Measurements from ENCODE around the gene ATXN1.

The ATXN1 gene

GRCh38 chr6:16647422-16647821, 113.8 kb downstream of the ATXN1 start:
- TF ChIP-seq CTCF (IDR thresholded peaks at IDR 0.05; ENCODE audit: low read depth, low read length, poor library complexity, severe bottlenecking) (no peak), EZH2phosphoT487 (IDR thresholded peaks at IDR 0.05; ENCODE audit: borderline replicate concordance, low read length) (no peak)
- Histone ChIP-seq H3K36me3 (ENCODE audit: control insufficient read depth, low read length) (no peaks in the 10 kb centered on the region), H3K4me3 (ENCODE audit: low read length) (no peak overlapping the region), H3K9me3 (ENCODE audit: control insufficient read depth, insufficient read depth, low read length) (no peaks in the 10 kb centered on the region), H3F3A (ENCODE audit: control insufficient read depth, insufficient read depth) (no peaks in the 10 kb centered on the region), H3K4me2 (ENCODE audit: low read length) (no peak overlapping the region), H3K27me3 (ENCODE audit: control insufficient read depth, low read length) (no peaks in the 10 kb centered on the region), H3K79me2 (ENCODE audit: control insufficient read depth, low read length) (no peaks in the 10 kb centered on the region), H3K9me2 (replicated peaks; ENCODE audit: control insufficient read depth, low read length) (no peaks in the 10 kb centered on the region), H4K20me1 (ENCODE audit: control insufficient read depth, insufficient read depth, low read depth, low read length) (no peaks in the 10 kb centered on the region), H3K4me1 (ENCODE audit: control insufficient read depth, low read length) (no peaks in the 10 kb centered on the region), H3K27ac (ENCODE audit: low read depth, low read length) (no peak overlapping the region)

GRCh38 chr6:16644540-16645250, 116.6 kb downstream of the ATXN1 start:
- H3K9me2 ChIP-seq (replicated peaks; ENCODE audit: control insufficient read depth, low read length) = no peaks in the 10 kb centered on the region

GRCh38 chr6:16639684-16640480, 121.4 kb downstream of the ATXN1 start:
- Histone ChIP-seq H3K27me3 (ENCODE audit: control insufficient read depth, low read length) (no peaks in the 10 kb centered on the region), H3F3A (ENCODE audit: control insufficient read depth, insufficient read depth) (no peaks in the 10 kb centered on the region), H3K27ac (ENCODE audit: low read depth, low read length) (no peak overlapping the region), H3K79me2 (ENCODE audit: control insufficient read depth, low read length) (no peaks in the 10 kb centered on the region), H3K9me3 (ENCODE audit: control insufficient read depth, insufficient read depth, low read length) (no peaks in the 10 kb centered on the region), H3K36me3 (ENCODE audit: control insufficient read depth, low read length) (no peaks in the 10 kb centered on the region), H3K9me2 (replicated peaks; ENCODE audit: control insufficient read depth, low read length) (no peaks in the 10 kb centered on the region), H3K4me2 (ENCODE audit: low read length) (no peak overlapping the region), H4K20me1 (ENCODE audit: control insufficient read depth, insufficient read depth, low read depth, low read length) (no peaks in the 10 kb centered on the region), H3K4me3 (ENCODE audit: low read length) (no peak overlapping the region), H3K4me1 (ENCODE audit: control insufficient read depth, low read length) (0 out of 2 replicates have a peak, but pooled peaks cover 3% of the 10 kb centered on the region)
- TF ChIP-seq EZH2phosphoT487 (IDR thresholded peaks at IDR 0.05; ENCODE audit: borderline replicate concordance, low read length) (no peak), CTCF (IDR thresholded peaks at IDR 0.05; ENCODE audit: low read depth, low read length, poor library complexity, severe bottlenecking) (no peak)

More at GRCh38 chr6:16644540-16645250, 116.6 kb downstream of the ATXN1 start:
- TF ChIP-seq EZH2phosphoT487 (IDR thresholded peaks at IDR 0.05; ENCODE audit: borderline replicate concordance, low read length) (no peak), CTCF (IDR thresholded peaks at IDR 0.05; ENCODE audit: low read depth, low read length, poor library complexity, severe bottlenecking) (no peak)
- Histone ChIP-seq H3K4me2 (ENCODE audit: low read length) (no peak overlapping the region), H3K79me2 (ENCODE audit: control insufficient read depth, low read length) (no peaks in the 10 kb centered on the region), H3K27ac (ENCODE audit: low read depth, low read length) (no peak overlapping the region), H3K4me3 (ENCODE audit: low read length) (no peak overlapping the region), H3K27me3 (ENCODE audit: control insufficient read depth, low read length) (no peaks in the 10 kb centered on the region), H4K20me1 (ENCODE audit: control insufficient read depth, insufficient read depth, low read depth, low read length) (no peaks in the 10 kb centered on the region), H3K9me3 (ENCODE audit: control insufficient read depth, insufficient read depth, low read length) (no peaks in the 10 kb centered on the region), H3K4me1 (ENCODE audit: control insufficient read depth, low read length) (no peaks in the 10 kb centered on the region), H3K36me3 (ENCODE audit: control insufficient read depth, low read length) (no peaks in the 10 kb centered on the region), H3F3A (ENCODE audit: control insufficient read depth, insufficient read depth) (no peaks in the 10 kb centered on the region)
